ENCODE results near the gene IL1R1. TPM values are rescaled to one million over a fixed set of nuclear protein-coding genes. Genes with fewer than 3 reads are reported as not detected.

The IL1R1 gene
- total RNA-seq, 1 donor: 150 TPM

DNA sequence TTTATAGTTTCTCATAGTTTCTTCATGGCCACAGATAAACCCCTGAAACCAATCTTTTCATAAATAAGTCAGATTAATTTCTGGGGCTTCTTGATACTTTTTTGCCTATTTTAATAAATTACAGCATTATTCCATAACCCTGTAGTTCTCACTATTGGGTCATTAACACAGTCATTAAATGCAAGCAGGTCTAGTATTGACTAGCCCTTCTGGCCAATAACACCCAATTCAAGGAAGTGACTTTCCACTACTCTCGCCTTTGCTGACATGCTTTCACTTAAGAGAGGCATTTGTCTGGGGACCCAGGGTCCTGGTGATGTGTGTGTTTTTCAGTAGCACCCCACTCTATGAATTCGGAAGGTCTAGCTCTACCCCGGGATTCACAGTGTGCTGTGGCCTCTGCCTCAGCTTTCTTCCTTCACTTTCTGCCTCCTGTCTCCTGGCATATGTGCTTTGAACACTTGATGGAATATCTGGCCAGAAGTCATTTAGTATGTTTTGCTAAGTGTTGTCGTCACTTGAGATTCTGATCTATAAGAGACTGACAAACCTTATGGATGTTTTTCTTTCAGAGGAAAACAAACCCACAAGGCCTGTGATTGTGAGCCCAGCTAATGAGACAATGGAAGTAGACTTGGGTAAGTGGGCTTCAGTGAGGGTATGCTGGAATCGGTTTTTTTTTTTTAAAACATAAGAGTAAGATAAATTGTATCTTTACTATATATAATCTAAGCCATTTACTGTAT is 25.7 kb downstream of the IL1R1 start:
- TF ChIP-seq CTCF (IDR thresholded peaks at IDR 0.05; ENCODE audit: insufficient read depth, low read length): no peak
- no peak for DNase-seq (ENCODE audit: low read depth)
- H3K4me3 ChIP-seq (ENCODE audit: low read depth, low read length): no peak overlapping the region

- H3K4me3 ChIP-seq (ENCODE audit: low read depth, low read length): no peak overlapping the region
- no peak for DNase-seq (ENCODE audit: low read depth)
- TF ChIP-seq CTCF (IDR thresholded peaks at IDR 0.05; ENCODE audit: insufficient read depth, low read length): no peak
Observed at GRCh38 chr2:102171946-102172345, 29.4 kb downstream of the IL1R1 start.

GRCh38 chr2:102172745-102173144 is 30.2 kb downstream of the IL1R1 start:
- H3K4me3 ChIP-seq (ENCODE audit: low read depth, low read length): no peak overlapping the region
- TF ChIP-seq CTCF (IDR thresholded peaks at IDR 0.05; ENCODE audit: insufficient read depth, low read length): no peak
- no peak for DNase-seq (ENCODE audit: low read depth)

DNA sequence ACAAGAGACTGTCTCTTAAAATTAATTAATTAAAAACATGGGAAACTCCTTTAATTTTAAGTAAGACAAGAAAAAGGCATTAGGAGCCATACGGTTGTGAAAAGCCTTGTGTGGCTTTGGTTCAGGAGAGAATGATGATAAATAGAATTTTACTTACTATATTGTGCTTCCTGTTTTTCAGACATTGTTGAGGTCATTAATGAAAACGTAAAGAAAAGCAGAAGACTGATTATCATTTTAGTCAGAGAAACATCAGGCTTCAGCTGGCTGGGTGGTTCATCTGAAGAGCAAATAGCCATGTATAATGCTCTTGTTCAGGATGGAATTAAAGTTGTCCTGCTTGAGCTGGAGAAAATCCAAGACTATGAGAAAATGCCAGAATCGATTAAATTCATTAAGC is 33.6 kb downstream of the IL1R1 start:
- H3K4me3 ChIP-seq (ENCODE audit: low read depth, low read length): no peak overlapping the region
- no peak for DNase-seq (ENCODE audit: low read depth)
- TF ChIP-seq CTCF (IDR thresholded peaks at IDR 0.05; ENCODE audit: insufficient read depth, low read length): no peak

DNA sequence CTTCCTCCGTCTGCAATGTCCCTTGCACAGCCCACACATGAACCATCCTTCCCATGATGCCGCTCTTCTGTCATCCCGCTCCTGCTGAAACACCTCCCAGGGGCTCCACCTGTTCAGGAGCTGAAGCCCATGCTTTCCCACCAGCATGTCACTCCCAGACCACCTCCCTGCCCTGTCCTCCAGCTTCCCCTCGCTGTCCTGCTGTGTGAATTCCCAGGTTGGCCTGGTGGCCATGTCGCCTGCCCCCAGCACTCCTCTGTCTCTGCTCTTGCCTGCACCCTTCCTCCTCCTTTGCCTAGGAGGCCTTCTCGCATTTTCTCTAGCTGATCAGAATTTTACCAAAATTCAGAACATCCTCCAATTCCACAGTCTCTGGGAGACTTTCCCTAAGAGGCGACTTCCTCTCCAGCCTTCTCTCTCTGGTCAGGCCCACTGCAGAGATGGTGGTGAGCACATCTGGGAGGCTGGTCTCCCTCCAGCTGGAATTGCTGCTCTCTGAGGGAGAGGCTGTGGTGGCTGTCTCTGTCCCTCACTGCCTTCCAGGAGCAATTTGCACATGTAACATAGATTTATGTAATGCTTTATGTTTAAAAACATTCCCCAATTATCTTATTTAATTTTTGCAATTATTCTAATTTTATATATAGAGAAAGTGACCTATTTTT is 35.4 kb downstream of the IL1R1 start:
- no peak for DNase-seq (ENCODE audit: low read depth)
- TF ChIP-seq CTCF (IDR thresholded peaks at IDR 0.05; ENCODE audit: insufficient read depth, low read length): no peak
- no peak overlapping the region for H3K4me3 ChIP-seq (ENCODE audit: low read depth, low read length)

GRCh38 chr2:102179061-102179460 is 36.5 kb downstream of the IL1R1 start:
- TF ChIP-seq CTCF (IDR thresholded peaks at IDR 0.05; ENCODE audit: insufficient read depth, low read length): no peak
- H3K4me3 ChIP-seq (ENCODE audit: low read depth, low read length): no peak overlapping the region
- DNase-seq (ENCODE audit: low read depth): no peak

Data from fibroblast of the aortic adventitia (primary cell).